Measurements from ENCODE around the gene AURKB. TPM values are rescaled to one million over a fixed set of nuclear protein-coding genes. Genes with fewer than 3 reads are reported as not detected.
"Not testable (repeated sequence)": the region's sequence is repeated elsewhere in the genome, so short reads cannot be mapped to it uniquely, and the experiment has no call there.

Gene AURKB
- total RNA-seq, 1 donor from 2014 or later = 0.68 TPM

GRCh38 chr17:8189041-8189710 is 21.2 kb downstream of the AURKB start:
- ATAC-seq (peak; percentile 0), DNase-seq (ENCODE audit: low spot score) (peak; percentile 59)

GRCh38 chr17:8188263-8188839 is 22.0 kb downstream of the AURKB start:
- DNase-seq (ENCODE audit: low spot score) (no peak), ATAC-seq (no peak)

- ATAC-seq = peak; percentile 50
- DNase-seq (ENCODE audit: low spot score) = peak; percentile 92
Observed at GRCh38 chr17:8187517-8188262, 22.7 kb downstream of the AURKB start.

GRCh38 chr17:8186787-8187516 is 23.4 kb downstream of the AURKB start:
- ATAC-seq (peak; percentile 65), DNase-seq (ENCODE audit: low spot score) (peak; percentile 92)

GRCh38 chr17:8186446-8186786 is 24.0 kb downstream of the AURKB start:
- no peak for DNase-seq (ENCODE audit: low spot score)
- no peak for ATAC-seq

- ATAC-seq (peak; percentile 40), DNase-seq (ENCODE audit: low spot score) (peak; percentile 90)
Observed at GRCh38 chr17:8185582-8186445, 24.6 kb downstream of the AURKB start.

GRCh38 chr17:8176998-8177731 is 33.2 kb downstream of the AURKB start:
- ATAC-seq (no peak), DNase-seq (ENCODE audit: low spot score) (no peak)

GRCh38 chr17:8176197-8176940 is 34.0 kb downstream of the AURKB start, which contains the start of gene TMEM107:
TSS of gene TMEM107 (minus strand) at chr17:8176380. CDS start at chr17:8176286, 94 bp downstream.
- ATAC-seq (peak; percentile 75), DNase-seq (ENCODE audit: low spot score) (peak; percentile 88)

- ATAC-seq (peak; percentile 3), DNase-seq (ENCODE audit: low spot score) (no peak)
Observed at GRCh38 chr17:8175795-8176196, 34.6 kb downstream of the AURKB start.

GRCh38 chr17:8173871-8174322 is 36.5 kb downstream of the AURKB start:
- DNase-seq (ENCODE audit: low spot score) (no peak), ATAC-seq (peak; percentile 2)

- DNase-seq (ENCODE audit: low spot score) (peak; percentile 83), ATAC-seq (peak; percentile 86)
Observed at GRCh38 chr17:8173056-8173870, 37.1 kb downstream of the AURKB start.

- DNase-seq (ENCODE audit: low spot score); ATAC-seq: not testable (repeated sequence)
Observed at GRCh38 chr17:8170186-8170585, 40.2 kb downstream of the AURKB start.

- DNase-seq (ENCODE audit: low spot score) (no peak), ATAC-seq (no peak)
Observed at GRCh38 chr17:8167526-8167925, 42.8 kb downstream of the AURKB start.

GRCh38 chr17:8166731-8167130 is 43.6 kb downstream of the AURKB start:
- DNase-seq (ENCODE audit: low spot score) (no peak), ATAC-seq (no peak)

- DNase-seq (ENCODE audit: low spot score) = no peak
Observed at GRCh38 chr17:8164815-8165131, 45.6 kb downstream of the AURKB start.

GRCh38 chr17:8163978-8164814 is 46.2 kb downstream of the AURKB start:
- peak; percentile 41 for ATAC-seq
- no peak for DNase-seq (ENCODE audit: low spot score)

More at GRCh38 chr17:8164815-8165131, 45.6 kb downstream of the AURKB start:
- no peak for ATAC-seq

All from left lobe of liver (tissue), 2 donors.